ENCODE measurements around the gene RTN4R. TPM values are rescaled to one million over a fixed set of nuclear protein-coding genes. Genes with fewer than 3 reads are reported as not detected.

RTN4R gene
- total RNA-seq, 4 donors from 2014 or later: 0.29 to 0.75 TPM; not detected in 2

GRCh38 chr22:20199906-20200305, 68.2 kb downstream of the RTN4R start:
- Histone ChIP-seq H3K36me3 (no peaks in the 10 kb centered on the region), H3K27me3 (no peaks in the 10 kb centered on the region), H3K27ac (no peak overlapping the region), H3K9me3 (no peaks in the 10 kb centered on the region), H3K4me1 (peaks cover 0 to 6% of the 10 kb centered on the region in 2 donors), H3K4me3 (no peak overlapping the region)
- no peak for TF ChIP-seq POLR2A (IDR thresholded peaks at IDR 0.05)
- intact Hi-C loops (cut with DNase I; ENCODE audit: low total_unique reads) (no loop called here), in situ Hi-C loops (cut with MboI; ENCODE audit: low sequenced_read_pairs in 4 of 4) (no loop called here)
- no peak for ATAC-seq
- no peak for DNase-seq

DNA sequence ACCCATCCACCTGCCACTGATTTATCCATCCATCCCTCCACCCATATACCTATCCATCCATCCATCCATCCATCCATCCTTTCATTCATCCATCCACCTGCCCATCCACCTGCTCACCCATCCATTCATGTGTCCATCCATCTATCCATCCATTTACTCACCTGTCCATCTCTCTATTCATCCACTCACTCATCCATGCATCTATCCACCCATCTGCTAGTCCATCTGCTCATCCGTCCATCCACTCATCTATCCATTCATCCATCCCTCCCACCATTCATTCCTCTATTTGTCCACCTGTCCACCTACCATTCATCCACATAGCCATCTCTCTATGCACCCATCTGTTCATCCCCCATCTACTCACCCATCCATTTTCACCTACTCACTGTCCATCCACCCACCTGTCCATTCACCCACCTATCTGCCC, 68.7 kb downstream of the RTN4R start:
- Histone ChIP-seq H3K36me3 (no peaks in the 10 kb centered on the region), H3K27me3 (no peaks in the 10 kb centered on the region), H3K27ac (no peak overlapping the region), H3K9me3 (no peaks in the 10 kb centered on the region), H3K4me3 (no peak overlapping the region), H3K4me1 (peaks cover 0 to 6% of the 10 kb centered on the region in 2 donors)
- in situ Hi-C loops (cut with MboI; ENCODE audit: low sequenced_read_pairs in 4 of 4): no loop called here
- no peak for DNase-seq
- TF ChIP-seq CTCF (IDR thresholded peaks at IDR 0.05 in 4 of 5, conservative IDR thresholded peaks at IDR 0.05 in 1 of 5) (no peak), POLR2A (IDR thresholded peaks at IDR 0.05) (no peak)
- intact Hi-C loops (cut with DNase I; ENCODE audit: low total_unique reads): no loop called here
- ATAC-seq: no peak

DNA sequence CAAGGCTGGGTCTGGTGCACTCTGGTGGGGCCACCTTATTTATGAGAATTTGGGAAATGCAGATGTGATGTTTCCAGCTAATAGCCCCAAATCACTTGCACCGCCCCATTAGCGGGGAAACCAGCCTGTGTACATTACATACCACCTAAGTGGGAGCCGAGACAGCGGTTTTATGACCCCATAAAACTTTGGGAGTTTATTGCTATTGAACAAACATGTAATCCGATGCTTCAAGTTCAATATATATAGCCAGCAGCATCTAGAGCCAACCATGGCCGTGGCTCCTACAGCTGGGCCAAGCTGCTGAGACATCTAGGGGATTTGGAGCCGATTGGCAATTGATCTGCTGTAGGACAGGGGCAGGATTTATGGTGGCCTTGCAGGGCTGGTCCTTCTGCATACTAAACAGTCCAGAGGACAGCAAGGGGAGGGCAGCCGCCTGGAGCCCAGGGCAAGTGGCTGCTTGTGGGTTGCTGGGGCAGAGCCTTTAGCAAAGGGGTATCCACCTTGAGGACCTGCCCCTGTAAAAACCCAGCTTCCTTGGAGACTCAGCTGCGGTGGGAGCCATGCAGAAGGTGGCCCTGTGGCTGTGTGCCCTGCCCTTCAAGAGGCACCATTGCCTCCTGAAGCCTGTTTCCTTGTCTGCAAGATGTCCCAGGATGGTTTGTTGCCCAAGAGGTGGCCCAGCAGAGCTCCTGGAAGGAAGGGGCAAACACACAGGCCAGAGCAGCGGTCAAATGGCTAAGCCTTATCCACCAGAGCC, 69.4 kb downstream of the RTN4R start:
- no peak overlapping the region for H3K4me3 ChIP-seq
- H3K27me3 ChIP-seq: no peaks in the 10 kb centered on the region
- TF ChIP-seq CTCF (IDR thresholded peaks at IDR 0.05 in 4 of 5, conservative IDR thresholded peaks at IDR 0.05 in 1 of 5) (no peak), POLR2A (IDR thresholded peaks at IDR 0.05) (no peak)
- ATAC-seq: no peak
- peaks cover 0 to 6% of the 10 kb centered on the region in 2 donors for H3K4me1 ChIP-seq
- intact Hi-C loops (cut with DNase I; ENCODE audit: low total_unique reads) (no loop called here), in situ Hi-C loops (cut with MboI; ENCODE audit: low sequenced_read_pairs in 4 of 4) (no loop called here)
- H3K36me3 ChIP-seq: no peaks in the 10 kb centered on the region
- no peak overlapping the region for H3K27ac ChIP-seq
- no peaks in the 10 kb centered on the region for H3K9me3 ChIP-seq
- no peak for DNase-seq

GRCh38 chr22:20197407-20198030, 70.6 kb downstream of the RTN4R start:
- ATAC-seq: no peak
- Histone ChIP-seq H3K27ac (no peak overlapping the region), H3K9me3 (no peaks in the 10 kb centered on the region), H3K27me3 (no peaks in the 10 kb centered on the region), H3K4me3 (no peak overlapping the region), H3K4me1 (no peaks in the 10 kb centered on the region), H3K36me3 (no peaks in the 10 kb centered on the region)
- no peak for DNase-seq
- in situ Hi-C loops (cut with MboI; ENCODE audit: low sequenced_read_pairs in 4 of 4) (no loop called here), intact Hi-C loops (cut with DNase I; ENCODE audit: low total_unique reads) (no loop called here)
- TF ChIP-seq CTCF (IDR thresholded peaks at IDR 0.05 in 4 of 5, conservative IDR thresholded peaks at IDR 0.05 in 1 of 5) (no peak), POLR2A (IDR thresholded peaks at IDR 0.05) (no peak)

DNA sequence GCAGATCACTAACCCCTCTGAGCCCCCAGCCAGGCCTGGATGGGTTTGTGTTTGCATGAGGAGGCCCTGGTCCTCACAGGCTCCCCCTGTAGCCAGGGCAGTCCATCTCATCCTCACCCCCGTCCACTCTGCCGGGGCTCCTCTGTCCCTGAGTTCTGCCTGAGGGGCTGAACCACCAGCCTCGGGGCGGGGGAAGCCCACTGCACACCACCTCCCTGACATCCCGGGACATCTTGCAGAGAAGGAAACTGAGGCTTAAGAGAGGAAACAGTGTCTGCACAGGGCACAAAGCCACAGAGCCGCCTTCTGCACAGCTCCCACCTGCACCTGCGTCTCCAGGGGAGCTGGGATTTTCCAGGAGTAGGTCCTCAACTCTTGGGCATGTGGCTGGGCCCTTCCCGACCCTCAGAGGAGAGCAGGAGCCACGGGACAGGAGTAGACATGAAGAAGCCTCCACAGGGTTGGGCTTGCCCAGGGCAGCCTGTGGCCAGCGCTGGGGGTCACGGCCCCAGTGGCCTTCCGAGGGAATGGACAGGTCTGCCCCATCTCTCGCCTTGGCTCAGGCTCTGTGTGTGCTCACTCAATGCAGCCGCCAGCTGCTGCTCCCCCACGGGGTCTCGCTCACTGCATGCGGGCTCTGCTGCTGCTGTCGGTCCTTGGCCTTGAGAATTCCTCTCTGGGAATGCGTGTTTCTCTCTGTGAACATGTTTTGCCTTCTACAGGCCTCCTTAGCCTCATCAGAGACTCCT, 71.8 kb downstream of the RTN4R start:
- H3K4me1 ChIP-seq: no peaks in the 10 kb centered on the region
- no peak overlapping the region for H3K27ac ChIP-seq
- ATAC-seq (no peak), DNase-seq (no peak)
- H3K9me3 ChIP-seq: no peaks in the 10 kb centered on the region
- TF ChIP-seq CTCF (IDR thresholded peaks at IDR 0.05 in 4 of 5, conservative IDR thresholded peaks at IDR 0.05 in 1 of 5): no peak
- TF ChIP-seq POLR2A (IDR thresholded peaks at IDR 0.05): no peak
- H3K4me3 ChIP-seq: no peak overlapping the region
- in situ Hi-C loops (cut with MboI; ENCODE audit: low sequenced_read_pairs in 4 of 4): no loop called here
- intact Hi-C loops (cut with DNase I; ENCODE audit: low total_unique reads): no loop called here
- H3K27me3 ChIP-seq: no peaks in the 10 kb centered on the region
- no peaks in the 10 kb centered on the region for H3K36me3 ChIP-seq
